Smooth muscle cell of the brain vasculature (primary cell): Measurements from ENCODE around the gene SLC35G4.
"Not testable (repeated sequence)": the region's sequence is repeated elsewhere in the genome, so short reads cannot be mapped to it uniquely, and the experiment has no call there.

Source experiments
- DNase-seq: peaks from one replicate; pipeline ENCODE4 v3.0.0-alpha.2; 2012; ENCODE audit warnings: low read depth, low spot score

The SLC35G4 gene

DNA sequence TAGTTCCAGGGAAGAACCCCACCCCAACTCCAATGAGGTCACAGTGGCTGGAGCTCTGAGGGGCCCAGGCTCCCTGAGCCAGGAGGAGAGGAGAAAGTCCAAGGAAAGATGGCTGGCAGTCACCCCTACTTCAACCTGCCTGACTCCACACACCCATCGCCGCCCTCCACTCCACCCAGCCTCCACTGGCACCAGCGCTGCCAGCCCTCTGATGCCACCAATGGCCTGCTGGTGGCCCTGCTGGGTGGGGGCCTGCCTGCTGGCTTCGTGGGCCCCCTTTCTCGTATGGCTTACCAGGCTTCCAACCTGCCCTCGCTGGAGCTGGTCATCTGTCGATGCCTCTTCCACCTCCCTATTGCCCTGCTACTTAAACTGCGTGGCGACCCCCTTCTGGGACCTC is at the start of gene SLC35G4:
TSS of gene SLC35G4 (plus strand) at position 109 of the 400 bp plus-strand sequence. CDS start at position 109, 0 bp downstream.
- not testable (repeated sequence) for DNase-seq

DNA sequence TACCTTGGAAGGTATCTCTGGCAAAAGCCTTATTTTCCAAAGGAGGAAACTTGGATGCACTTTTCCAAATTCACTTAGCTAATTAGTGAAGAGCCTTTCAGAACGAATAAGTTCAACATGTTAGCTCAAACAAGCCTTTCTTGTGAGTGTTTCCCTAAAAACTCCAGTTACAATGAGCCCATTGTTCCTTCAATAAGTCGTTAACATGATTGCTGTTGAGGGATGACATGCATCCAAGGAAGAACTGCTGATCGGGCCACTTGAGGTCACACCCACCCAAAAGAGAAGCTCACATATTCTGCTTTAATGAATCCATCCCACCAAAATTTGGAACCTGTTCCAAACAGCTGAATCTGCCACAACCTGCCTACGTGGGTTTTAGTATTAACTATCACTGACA is 48.1 kb upstream of the SLC35G4 start:
- DNase-seq, result no peak

DNA sequence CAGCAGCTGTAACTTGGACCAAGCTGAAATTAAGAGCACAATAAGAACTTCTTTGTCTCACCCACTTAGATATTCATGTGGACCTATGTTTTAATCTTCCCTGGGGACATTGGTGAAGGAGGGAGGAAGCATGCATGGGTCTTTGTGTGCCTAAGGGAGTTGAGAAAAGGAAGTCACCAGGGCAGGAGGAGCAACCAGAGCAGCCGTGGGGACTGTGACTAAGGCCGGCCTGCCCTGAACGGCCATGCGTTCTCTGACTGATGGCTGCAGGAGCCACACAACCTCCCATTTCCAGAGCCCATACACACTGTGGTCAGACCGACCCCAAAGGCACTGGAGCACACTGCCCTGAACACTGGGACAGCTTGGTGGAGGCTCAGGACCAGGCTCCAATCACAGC is 43.7 kb upstream of the SLC35G4 start:
- DNase-seq, result no peak

DNA sequence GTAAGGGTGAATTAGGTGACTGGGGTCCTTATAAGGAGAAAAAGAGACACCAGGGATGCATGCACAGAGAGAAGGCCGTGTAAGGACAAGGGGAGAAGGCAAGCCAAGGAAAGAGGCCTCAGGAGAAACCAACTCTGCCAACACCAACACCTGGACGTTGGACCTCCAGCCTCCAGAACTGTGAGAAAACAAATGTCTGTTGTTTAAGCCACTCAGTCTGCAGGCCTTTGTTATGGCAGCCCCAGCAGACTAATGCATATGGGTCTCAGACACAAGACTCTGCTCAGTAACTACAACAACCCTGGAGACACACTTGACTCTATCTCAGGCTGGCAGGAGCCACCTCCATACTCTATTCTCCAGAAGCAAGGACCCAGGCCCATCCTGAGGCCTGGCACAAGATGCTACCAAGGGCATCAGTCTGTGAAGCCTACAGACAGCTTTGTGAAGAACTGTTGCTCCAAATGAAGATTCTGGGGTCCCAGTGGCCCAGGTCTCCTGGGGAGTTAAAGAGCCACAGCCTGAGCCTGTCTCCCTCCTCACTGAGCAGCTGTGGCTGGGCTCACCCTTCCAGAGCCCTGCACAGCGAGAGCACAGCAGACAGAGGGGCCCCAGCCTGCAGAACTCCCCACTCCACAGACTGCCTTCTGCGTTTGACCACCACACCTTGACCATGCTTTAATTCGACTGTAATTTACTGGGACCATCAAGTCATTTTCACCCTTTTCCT is 43.0 kb upstream of the SLC35G4 start:
- no peak for DNase-seq

DNA sequence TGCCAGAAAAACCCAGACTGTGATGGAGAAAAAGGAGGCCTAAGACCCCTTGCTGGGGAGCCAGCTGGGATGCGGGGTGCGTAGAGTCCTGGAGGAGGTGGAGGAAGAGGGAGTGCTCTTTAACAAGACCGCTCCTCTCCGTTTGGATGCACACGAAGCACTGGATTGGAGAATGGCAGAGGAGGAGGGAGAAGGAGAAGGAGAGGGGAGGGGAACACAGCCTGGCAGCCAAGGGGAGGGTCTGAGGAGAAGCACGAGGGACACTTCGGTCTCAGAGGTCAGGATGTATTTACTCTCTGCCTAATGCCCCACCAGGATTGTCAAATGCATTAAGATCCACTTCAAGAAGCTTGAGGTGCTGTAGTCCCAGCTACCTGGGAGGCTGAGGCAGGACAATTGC is 42.0 kb upstream of the SLC35G4 start:
- no peak for DNase-seq

DNA sequence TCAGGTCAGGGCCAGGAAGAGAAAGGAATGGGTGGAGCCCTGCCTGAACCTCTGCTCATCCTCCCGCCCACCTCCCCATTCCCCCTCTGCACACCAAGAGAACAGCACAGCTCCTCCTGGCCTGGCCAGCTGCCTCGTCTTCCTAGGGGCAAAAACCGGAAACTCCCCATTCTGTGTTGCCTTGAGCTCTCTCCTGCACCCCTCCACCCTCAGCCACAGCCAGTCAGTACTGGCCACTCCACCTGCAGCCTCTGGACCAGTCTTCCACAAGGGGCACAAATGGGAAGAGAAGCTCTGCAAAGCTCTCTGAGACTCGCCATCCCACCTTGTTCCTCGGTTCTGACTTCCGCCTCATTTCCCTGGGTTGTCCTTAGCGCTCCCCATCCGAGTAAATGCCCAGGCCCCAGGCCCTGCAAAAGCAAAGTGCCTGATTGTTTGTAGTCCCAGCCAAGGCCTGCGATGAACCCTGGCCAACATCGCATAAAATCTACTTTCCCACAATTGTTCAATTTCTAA is 39.3 kb upstream of the SLC35G4 start:
- DNase-seq, result no peak

DNA sequence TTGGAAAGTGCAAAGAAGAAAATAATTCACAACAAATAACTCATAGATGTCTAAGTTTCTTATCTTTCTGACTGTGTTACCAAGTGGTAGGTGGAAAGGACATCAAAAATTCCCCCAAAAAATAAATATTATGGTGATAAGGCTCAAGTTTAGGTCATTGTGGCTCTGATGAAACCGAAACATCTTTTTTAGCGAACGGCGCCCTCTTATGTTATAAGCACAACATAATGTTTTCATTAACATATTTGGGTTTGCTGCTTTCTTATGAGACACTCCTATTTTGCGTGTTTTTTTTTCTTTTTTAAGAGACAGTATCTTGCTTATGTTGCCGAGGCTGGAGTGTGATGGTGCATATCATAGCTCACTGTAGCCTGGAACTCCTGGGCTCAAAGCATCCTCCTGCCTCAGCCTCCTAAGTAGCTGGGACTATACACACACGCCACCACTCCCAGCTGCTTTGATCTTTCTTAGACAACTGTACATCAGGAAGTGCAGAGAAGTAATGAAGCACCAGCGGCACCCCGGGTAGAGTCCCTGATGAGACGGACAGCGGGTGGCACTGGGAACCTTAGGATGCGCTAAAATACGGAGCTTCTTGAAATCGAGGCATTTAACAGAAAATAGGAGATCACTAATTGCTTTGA is 38.5 kb upstream of the SLC35G4 start:
- DNase-seq, result no peak

DNA sequence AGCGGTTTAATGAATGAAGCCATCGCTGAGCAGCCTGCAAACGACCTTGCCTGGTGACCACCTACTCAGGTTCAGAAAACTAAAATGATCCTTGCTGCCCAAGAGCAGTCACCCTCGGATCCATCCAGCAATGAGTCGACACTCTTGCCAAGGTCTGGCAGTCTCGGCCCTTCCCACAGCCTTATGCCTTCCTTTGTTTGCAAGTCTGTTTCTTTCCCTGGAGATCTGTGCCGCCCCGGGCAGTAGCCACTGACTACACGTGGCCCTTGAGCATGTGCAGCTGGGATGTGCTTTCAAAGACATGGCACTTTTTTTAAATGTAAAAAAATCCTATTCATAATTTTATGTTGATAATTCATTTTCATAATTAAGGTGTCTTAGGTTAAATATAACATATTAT is 37.2 kb upstream of the SLC35G4 start:
- no peak for DNase-seq

DNA sequence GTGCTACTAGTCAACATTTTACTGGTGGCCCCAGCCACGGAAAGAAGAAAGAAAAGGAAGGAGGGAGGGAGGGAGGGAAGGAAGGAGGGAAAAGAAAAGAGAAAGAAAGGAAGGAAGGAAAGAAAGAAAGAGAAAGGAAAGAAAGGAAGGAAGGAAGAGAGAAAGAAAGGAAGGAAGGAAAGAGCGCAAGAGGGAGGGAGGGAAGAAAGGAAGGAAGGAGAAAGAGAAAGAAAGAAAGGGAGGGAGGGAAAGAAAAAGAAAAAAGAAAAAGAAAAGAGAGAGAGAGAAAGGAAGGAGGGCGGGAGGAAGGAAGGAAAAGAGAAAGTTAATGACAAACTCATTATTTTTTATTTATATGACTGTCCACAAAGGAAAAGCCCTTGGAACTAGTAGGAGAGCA is 34.9 kb upstream of the SLC35G4 start:
- no peak for DNase-seq

DNA sequence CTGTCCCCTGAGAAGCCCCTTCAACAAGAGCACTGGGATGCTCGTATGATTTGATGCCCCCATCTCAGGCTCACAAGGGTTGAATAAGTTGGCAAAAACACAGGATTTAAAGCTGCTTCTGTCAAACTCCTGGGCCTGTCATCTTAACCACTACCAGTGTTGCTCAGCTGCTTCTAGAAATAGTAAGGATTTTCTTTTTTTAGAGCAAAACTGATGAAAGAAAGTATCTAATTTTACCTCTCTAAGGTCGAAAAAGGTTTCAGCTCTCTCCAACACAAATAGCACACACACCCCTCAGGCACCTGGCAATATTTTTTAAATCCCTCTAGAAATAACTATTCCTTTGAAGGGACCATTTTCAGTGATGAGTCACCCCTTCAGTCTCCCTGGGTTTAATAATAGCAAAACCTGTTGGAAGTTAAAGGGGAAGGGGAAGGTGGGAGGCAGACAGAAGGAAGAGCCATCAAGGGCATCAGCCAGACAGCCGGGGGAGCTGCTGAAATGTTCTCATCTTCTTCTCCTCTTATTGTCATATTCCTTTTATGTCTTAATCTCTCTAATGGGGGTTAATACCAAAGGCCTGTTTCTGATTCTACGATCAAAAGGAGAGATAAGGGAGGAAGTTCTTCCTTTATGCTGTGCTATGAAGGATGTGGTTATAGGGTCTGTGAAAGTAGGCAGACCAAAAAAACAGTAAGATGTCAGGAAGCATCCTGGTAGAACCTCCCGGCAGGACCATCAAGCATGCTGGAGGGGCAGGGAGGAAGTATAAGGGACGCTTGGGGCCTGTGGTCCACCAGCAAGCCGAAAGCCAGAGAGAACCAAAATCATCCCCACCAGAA is 31.9 kb upstream of the SLC35G4 start:
- no peak for DNase-seq

DNA sequence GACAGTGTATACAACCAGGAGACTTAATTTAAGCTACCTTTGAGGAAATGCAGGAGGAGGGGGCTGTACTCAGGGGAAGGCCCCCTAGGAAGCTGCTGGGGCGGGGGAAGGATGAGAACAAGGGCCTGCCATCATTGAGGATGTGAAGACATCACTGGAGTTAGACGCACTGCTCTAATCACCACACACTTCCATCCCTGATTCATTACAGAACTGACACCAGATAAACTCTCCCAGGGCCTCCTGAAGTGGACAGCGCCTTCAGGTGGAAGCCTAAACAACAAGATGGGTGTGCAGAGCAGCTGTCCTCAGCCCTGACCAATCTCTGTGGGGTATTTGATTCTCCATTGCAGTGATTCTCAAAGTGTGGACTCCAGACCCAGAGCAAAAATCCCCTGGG is 30.6 kb upstream of the SLC35G4 start:
- DNase-seq, result no peak

DNA sequence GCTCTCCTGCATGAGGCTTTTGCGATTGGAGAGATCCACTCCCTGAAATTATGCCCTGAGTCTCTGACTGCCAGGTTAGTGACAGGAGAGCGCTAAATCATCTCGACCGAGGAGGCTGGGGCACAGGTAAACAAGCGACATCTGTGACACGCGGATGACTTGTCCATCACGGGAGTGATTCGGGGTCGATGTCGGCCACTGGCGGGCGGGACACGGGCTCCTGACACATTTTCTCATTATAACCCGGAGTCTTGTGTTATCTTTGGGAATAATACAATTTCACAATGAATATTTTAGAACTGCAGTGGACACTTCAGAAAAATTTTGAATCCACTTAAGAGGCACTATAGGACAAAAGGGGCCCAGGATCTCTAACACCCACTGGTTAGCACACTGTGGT is 29.5 kb upstream of the SLC35G4 start:
- DNase-seq, result no peak

DNA sequence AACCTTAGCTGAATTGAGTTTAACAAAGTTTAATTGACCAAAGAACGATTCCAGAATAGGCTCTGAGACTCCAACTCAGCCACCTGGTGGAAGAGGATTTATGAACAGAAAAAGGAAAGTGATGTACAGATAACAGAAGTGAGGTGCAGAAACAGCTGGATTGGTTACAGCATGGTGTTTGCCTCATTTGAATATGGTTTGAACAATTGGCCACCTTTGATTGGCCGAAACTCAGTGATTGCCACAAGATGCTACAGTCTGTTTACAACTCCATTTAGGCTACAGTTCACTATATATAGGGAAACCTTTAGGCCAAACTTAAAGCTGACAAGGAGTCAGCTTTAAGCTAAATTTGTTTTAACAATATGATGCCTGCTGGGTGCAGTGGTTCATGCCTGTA is 28.1 kb upstream of the SLC35G4 start:
- no peak for DNase-seq

DNA sequence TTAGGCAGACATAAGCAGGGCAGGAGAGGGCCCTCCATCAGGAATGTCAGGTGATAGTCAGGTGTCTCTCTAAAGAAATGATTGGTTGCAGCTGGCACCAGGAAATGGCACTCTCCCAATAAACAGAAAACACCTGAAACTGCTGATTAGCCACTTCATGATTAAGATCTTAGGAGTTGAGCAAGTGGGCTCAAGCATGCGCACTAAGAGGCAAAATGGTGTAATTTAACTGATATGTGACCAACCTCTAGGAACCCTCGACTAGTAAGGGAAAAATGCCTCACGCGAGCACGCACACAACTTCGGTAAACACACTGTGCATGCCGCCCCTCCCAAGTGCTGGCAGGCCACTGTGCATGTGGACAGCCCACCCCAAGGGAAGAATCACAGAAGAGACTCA is 23.8 kb upstream of the SLC35G4 start:
- no peak for DNase-seq

DNA sequence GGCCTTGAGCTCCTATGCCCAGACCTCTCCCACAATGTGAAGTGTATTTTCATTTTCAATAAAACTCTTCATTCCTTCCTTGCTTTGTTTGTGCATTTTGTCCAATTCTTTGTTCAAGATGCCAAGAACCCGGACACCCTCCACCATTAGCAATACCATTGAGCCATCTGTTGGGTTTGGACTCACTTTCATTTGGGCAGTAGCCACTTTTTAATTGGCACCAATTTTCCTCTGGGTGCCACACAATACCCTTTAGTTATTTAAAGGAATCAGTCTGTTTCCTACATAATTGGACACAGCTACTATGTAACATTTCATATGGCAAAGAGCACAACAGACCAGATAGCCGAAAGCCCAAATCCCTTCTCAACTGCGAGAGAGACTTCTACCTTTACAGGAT is 22.5 kb upstream of the SLC35G4 start:
- no peak for DNase-seq

DNA sequence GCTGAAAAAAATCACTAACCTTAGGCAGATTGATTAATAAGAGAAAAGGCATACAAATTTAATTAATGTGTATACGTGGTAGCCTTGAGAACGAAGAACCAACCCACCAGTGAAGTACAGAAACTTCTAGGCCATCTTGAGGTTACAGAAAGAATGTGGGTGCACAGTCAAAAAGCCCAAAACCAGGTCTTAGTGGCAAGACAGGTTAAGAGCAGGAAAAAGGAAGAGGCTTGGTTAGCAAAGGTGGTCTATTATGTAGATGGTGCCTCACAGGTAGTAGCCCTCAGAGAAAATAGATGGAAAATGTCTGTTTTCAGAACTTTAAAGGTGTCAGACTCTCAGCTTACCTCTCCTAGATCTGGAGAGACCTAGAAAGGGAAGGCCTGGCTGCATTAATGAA is 22.0 kb upstream of the SLC35G4 start:
- no peak for DNase-seq

DNA sequence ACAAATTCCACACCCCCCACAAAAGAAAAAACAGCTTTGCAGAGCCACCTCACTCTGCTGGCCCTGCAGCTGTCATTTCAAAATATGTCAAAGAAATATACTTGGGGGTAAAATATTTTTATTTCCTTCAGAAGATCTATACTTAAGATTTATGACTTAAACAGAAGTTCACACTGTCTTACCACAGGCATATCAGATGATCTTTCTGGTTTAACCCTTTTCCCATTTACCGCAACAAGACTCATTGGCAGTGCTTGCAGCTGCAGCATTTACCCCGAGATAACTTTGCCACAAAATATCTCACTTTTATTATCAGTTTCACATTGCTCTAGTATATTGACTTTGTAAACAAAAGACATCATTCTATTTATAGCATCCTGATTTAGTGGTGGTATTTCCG is 21.6 kb upstream of the SLC35G4 start:
- no peak for DNase-seq

DNA sequence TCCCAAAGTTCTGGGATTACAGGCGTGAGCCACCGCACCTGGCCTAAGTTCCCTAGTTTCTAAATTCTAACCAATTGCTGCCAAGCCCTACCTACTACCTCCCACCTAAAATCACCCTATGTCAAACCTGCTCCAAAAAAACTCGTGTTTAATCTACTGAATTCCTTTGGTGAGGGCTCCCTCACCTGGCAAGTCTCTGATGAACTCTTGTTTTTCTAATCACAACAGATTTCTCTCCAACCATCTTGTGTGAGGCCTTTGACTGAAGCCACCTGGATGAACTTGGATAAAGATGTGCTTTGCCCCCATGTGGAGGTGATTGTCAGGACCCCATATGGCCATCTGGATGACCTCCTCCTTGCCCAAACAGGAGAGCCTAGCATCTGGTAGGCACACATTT is 17.4 kb upstream of the SLC35G4 start:
- no peak for DNase-seq

DNA sequence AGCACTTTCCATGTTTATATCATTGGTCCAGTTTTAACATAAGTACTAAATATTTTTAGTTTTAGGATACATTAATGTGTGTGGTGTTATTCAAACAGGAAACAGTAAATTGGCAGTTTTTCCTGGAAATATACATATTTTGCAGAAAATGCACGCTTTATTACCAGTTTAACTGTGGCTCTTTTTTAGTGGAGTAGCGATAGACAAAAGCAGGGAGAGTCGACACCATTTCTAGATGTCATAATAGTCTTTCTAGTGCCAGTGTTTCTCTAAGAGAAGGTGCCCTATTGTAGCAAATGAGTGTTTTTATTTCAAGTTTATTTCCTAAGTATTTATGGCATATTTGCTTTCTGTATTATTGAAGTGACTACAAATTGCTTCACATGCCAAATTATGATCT is 9.1 kb upstream of the SLC35G4 start:
- DNase-seq, result no peak

DNA sequence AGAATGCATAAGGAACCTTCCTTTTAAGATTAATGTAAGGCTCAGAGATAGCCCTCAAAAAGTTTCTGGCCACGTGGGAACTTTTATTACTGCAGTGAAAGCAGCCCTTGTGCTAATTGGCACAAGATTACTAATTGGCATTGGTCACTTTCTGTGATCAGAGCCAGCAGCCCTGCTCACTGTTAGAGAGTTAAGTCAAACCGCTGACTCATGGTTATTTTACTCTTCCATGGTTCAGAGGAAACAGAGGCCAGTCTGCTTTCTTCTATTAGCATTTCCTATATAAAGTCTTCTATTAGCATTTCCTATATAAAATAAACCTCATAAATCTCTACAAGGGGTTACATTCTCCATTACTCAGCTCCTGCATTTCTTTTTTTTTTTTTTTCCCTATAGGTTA is 1.5 kb upstream of the SLC35G4 start:
- no peak for DNase-seq

DNA sequence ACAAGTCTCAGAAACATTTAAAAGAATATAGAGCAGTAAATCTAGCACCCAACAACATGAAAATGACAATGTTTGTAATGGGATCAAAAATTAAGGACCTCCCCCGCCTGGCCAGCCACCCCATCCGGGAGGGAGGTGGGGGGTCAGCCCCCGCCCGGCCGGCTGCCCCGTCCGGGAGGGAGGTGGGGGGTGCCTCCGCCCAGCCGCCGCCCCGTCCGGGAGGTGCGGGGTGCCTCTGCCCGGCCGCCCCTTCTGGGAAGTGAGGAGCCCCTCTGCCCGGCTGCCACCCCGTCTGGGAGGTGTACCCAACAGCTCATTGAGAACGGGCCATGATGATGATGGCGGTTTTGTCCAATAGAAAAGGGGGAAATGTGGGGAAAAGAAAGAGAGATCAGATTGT is 778 bp upstream of the SLC35G4 start:
- DNase-seq, result not testable (repeated sequence)

DNA sequence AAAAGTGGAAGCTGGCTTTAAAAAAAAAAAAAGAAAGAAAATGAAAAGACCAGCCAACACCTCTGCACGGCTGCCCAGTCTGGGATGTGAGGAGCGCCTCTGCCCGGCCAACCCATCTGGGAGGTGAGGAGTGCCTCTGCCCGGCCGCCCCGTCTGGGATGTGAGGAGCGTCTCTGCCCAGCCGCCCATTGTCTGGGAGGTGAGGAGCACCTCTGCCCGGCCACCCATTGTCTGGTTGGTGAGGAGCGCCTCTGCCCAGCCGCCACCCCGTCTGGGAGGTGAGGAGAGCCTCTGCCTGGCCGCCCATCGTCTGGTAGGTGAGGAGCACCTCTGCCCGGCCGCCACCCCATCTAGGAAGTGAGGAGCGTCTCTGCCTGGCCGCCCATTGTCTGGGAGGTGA is 3.7 kb downstream of the SLC35G4 start:
- DNase-seq, result not testable (repeated sequence)
